BLaER1 (cell line): ENCODE data around the gene SRD5A1.

ENCODE experiments used
- H3K27ac ChIP-seq: shearing (Covaris generic); formaldehyde crosslinking; 2 replicates; pipeline ENCODE4 v1.8.1; 2022
- H3K27me3 ChIP-seq: shearing (Covaris generic); formaldehyde crosslinking; 2 replicates; pipeline ENCODE4 v1.8.1; 2022
- H3K36me3 ChIP-seq: shearing (Covaris generic); formaldehyde crosslinking; 2 replicates; pipeline ENCODE4 v1.8.1; 2022
- H3K4me1 ChIP-seq: shearing (Covaris generic); formaldehyde crosslinking; 2 replicates; pipeline ENCODE4 v1.8.1; 2022
- H3K4me2 ChIP-seq: shearing (Covaris generic); formaldehyde crosslinking; 2 replicates; pipeline ENCODE4 v1.8.1; 2022
- H3K4me3 ChIP-seq: shearing (Covaris generic); formaldehyde crosslinking; 2 replicates; pipeline ENCODE4 v1.8.1; 2022
- H3K9ac ChIP-seq: shearing (Covaris generic); formaldehyde crosslinking; 2 replicates; pipeline ENCODE4 v1.8.1; 2022
- H3K9me3 ChIP-seq: shearing (Covaris generic); formaldehyde crosslinking; 2 replicates; pipeline ENCODE4 v1.8.1; 2022
- H4K20me1 ChIP-seq: shearing (Covaris generic); formaldehyde crosslinking; 2 replicates; pipeline ENCODE4 v1.8.1; 2022
- Cebpa-rat ChIP-seq: shearing (Covaris generic); IDR thresholded peaks from 2 replicates; pipeline ENCODE4 v1.8.1; 2022

SRD5A1 gene

GRCh38 chr5:6713274-6714225 is 80.3 kb downstream of the SRD5A1 start, which contains the start of gene TENT4A:
TENT4A (plus strand) TSS chr5:6713432; CDS start chr5:6713984, 552 bp downstream.
- no peak for TF ChIP-seq Cebpa-rat
- peaks cover 24% of the 10 kb centered on the region; the same call in 1 of the 2 replicates for H3K36me3 ChIP-seq
- peak within 1 kb of the TSS; percentile 98 for H3K27ac ChIP-seq
- H3K9me3 ChIP-seq, result no peaks in the 10 kb centered on the region
- no peaks in the 10 kb centered on the region; the same call in 1 of the 2 replicates for H3K27me3 ChIP-seq
- peak within 1 kb of the TSS; percentile 93 for H3K4me2 ChIP-seq
- H3K4me3 ChIP-seq, result peak within 1 kb of the TSS; percentile 90
- H4K20me1 ChIP-seq, result peaks cover 45% of the 10 kb centered on the region
- peaks cover 49% of the 10 kb centered on the region for H3K4me1 ChIP-seq
- H3K9ac ChIP-seq, result peak within 1 kb of the TSS; percentile 93

- no peak for TF ChIP-seq Cebpa-rat
- H3K9me3 ChIP-seq, result no peaks in the 10 kb centered on the region
- H3K4me2 ChIP-seq, result peak overlapping the region; percentile 93
- peak overlapping the region; percentile 90 for H3K4me3 ChIP-seq
- H4K20me1 ChIP-seq, result peaks cover 54% of the 10 kb centered on the region
- peak overlapping the region; percentile 85 for H3K9ac ChIP-seq
- peak overlapping the region; percentile 86 for H3K27ac ChIP-seq
- peaks cover 32% of the 10 kb centered on the region for H3K36me3 ChIP-seq
- H3K4me1 ChIP-seq, result peaks cover 55% of the 10 kb centered on the region
- H3K27me3 ChIP-seq, result no peaks in the 10 kb centered on the region; the same call in 1 of the 2 replicates
Measured at GRCh38 chr5:6714226-6715041, 81.2 kb downstream of the SRD5A1 start.

DNA sequence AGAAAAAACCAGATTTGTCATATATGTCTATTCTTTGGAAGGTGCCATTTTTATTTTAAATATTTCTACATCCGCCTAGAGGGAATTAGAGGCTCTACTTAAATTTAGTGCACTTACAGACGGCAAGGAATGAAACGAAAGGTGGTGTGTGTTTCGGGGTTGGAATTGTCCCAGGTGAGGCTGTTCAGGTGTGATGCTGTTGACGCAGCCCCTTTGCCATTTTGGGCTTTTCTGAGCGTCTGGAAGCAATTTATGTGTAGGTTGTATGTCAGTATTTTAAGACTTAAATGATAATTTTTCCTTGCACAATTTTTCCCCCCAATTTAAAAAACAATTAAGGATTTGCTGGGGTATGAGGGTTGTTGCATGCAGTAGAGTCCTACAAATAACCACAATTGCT is 82.0 kb downstream of the SRD5A1 start:
- Histone ChIP-seq H3K4me1 (peaks cover 63% of the 10 kb centered on the region), H3K27me3 (no peaks in the 10 kb centered on the region; the same call in 1 of the 2 replicates), H3K9ac (peak overlapping the region; percentile 85), H3K27ac (no peak overlapping the region), H3K9me3 (no peaks in the 10 kb centered on the region), H3K4me2 (peak overlapping the region; percentile 93), H3K4me3 (peak overlapping the region; percentile 90), H4K20me1 (peaks cover 62% of the 10 kb centered on the region), H3K36me3 (peaks cover 36% of the 10 kb centered on the region)
- no peak for TF ChIP-seq Cebpa-rat

DNA sequence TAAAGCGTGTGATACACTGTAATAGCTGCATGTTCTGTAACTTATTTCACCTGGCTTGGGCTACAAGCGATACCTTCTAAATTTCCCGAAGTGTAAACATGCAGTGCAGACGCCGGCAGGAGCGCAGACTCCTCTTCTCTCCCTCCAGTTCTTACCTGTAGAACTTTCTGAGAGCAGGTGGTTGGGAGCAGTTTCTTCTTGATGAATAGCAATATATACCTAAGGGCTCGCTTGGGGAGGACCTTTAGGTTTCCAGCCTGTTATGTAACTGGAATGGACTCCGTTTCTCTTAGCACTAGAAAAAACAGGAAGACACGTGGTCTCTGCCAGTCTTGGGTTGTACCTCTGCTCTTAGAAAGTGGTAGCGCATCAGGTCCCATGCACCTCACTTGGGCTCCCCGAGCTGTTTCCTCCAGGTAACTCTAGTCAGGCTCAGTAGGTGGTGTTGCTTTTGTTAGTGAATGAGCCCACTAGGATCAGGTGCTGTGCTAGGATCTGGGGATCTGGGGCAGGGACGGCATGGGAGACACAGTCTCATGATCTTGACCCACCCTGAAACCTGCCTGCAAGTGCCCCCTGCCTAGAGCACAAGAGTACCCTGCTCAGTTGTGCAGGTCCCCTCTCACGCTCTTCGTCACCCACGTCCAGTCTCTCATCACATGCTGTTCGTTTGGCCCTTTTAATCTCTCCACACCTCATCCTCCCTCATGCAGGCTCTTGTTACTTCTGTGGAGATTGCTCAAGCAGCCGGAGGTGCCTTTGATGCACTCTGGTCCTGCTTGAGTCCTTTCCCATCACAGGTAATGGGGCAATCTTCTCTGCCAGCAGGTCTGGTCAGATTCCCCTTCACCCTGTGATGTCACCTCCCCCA is 82.8 kb downstream of the SRD5A1 start:
- no peak overlapping the region for H3K27ac ChIP-seq
- no peaks in the 10 kb centered on the region for H3K9me3 ChIP-seq
- H3K27me3 ChIP-seq, result no peaks in the 10 kb centered on the region; the same call in 1 of the 2 replicates
- H3K4me2 ChIP-seq, result peak overlapping the region; percentile 93
- H3K4me3 ChIP-seq, result peak overlapping the region; percentile 90
- H3K36me3 ChIP-seq, result peaks cover 36% of the 10 kb centered on the region
- H3K9ac ChIP-seq, result peak overlapping the region; percentile 85
- peaks cover 69% of the 10 kb centered on the region for H4K20me1 ChIP-seq
- TF ChIP-seq Cebpa-rat, result no peak
- H3K4me1 ChIP-seq, result peaks cover 71% of the 10 kb centered on the region

DNA sequence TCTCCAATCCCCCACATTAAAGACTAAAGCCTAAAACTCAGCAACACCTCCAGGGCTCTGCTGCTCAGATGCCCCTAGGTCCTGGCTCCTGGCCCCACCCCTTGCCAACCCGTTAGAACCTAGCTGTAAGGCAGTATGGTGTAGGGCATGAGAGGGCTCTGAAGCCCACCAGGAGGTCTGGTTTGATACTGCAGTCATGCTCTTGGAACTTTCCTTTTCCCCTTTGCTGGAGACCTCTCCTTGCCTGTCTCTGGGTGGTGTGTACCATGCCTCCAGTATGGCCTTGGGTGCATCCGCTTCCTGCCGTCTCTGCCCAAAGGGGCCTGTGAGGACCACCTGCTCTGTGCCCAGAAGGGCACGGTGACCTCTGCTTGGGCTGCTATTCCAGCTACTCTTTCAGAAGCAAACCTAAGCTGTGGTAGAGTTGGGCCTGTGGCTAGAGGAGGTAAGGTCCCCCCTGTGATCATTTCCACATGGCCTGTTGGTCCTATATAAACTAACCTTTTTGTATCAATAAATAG is 83.4 kb downstream of the SRD5A1 start:
- no peaks in the 10 kb centered on the region; the same call in 1 of the 2 replicates for H3K27me3 ChIP-seq
- no peak overlapping the region for H3K27ac ChIP-seq
- peaks cover 76% of the 10 kb centered on the region for H4K20me1 ChIP-seq
- peaks cover 36% of the 10 kb centered on the region for H3K36me3 ChIP-seq
- peak overlapping the region; percentile 85; the same call in 1 of the 2 replicates for H3K9ac ChIP-seq
- TF ChIP-seq Cebpa-rat, result no peak
- H3K4me3 ChIP-seq, result peak overlapping the region; percentile 90
- peak overlapping the region; percentile 93 for H3K4me2 ChIP-seq
- H3K9me3 ChIP-seq, result no peaks in the 10 kb centered on the region
- peaks cover 71% of the 10 kb centered on the region for H3K4me1 ChIP-seq

DNA sequence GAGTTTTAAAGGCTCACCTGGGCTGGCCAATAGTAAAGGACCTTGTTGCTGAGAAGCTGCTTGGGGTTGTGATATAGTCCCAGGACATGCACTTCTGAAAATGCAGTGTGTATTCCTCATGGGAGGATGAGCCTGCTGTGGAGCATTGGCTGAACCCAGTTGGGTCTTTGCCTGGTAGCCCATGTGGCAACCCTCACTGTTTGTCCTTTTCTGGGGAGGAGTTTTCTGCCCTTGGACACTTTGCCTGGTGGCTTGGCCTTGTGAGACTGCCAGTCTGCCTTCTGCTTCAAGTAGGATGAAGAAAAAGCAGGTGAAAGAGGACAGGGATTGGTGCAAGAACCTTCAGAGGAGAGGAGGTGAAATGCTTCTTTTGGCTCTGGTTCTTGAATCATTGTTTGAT is 84.0 kb downstream of the SRD5A1 start:
- no peaks in the 10 kb centered on the region; the same call in 1 of the 2 replicates for H3K27me3 ChIP-seq
- no peak overlapping the region for H3K4me3 ChIP-seq
- no peak for TF ChIP-seq Cebpa-rat
- H3K4me2 ChIP-seq, result peak overlapping the region; percentile 93
- peaks cover 82% of the 10 kb centered on the region for H4K20me1 ChIP-seq
- H3K36me3 ChIP-seq, result peaks cover 36% of the 10 kb centered on the region
- peaks cover 74% of the 10 kb centered on the region for H3K4me1 ChIP-seq
- no peaks in the 10 kb centered on the region for H3K9me3 ChIP-seq
- no peak overlapping the region; the same call in 1 of the 2 replicates for H3K27ac ChIP-seq
- H3K9ac ChIP-seq, result peak overlapping the region; percentile 85; the same call in 1 of the 2 replicates

GRCh38 chr5:6717687-6718086 is 84.4 kb downstream of the SRD5A1 start:
- Histone ChIP-seq H4K20me1 (peaks cover 86% of the 10 kb centered on the region), H3K4me3 (no peak overlapping the region), H3K36me3 (peaks cover 36% of the 10 kb centered on the region), H3K4me1 (peaks cover 78% of the 10 kb centered on the region), H3K27me3 (no peaks in the 10 kb centered on the region; the same call in 1 of the 2 replicates), H3K27ac (no peak overlapping the region; the same call in 1 of the 2 replicates), H3K9ac (peak overlapping the region; percentile 85; the same call in 1 of the 2 replicates), H3K9me3 (no peaks in the 10 kb centered on the region), H3K4me2 (peak overlapping the region; percentile 93)
- TF ChIP-seq Cebpa-rat, result no peak

- TF ChIP-seq Cebpa-rat, result no peak
- H3K36me3 ChIP-seq, result peaks cover 38% of the 10 kb centered on the region
- H3K9ac ChIP-seq, result peak overlapping the region; percentile 85; the same call in 1 of the 2 replicates
- H3K27me3 ChIP-seq, result no peaks in the 10 kb centered on the region; the same call in 1 of the 2 replicates
- H3K4me2 ChIP-seq, result peak overlapping the region; percentile 93
- H3K4me3 ChIP-seq, result no peak overlapping the region
- H3K4me1 ChIP-seq, result peaks cover 83% of the 10 kb centered on the region
- no peaks in the 10 kb centered on the region for H3K9me3 ChIP-seq
- H4K20me1 ChIP-seq, result peaks cover 91% of the 10 kb centered on the region
- H3K27ac ChIP-seq, result no peak overlapping the region
Measured at GRCh38 chr5:6718161-6718681, 85.0 kb downstream of the SRD5A1 start.
